GM18520 (cell line): ENCODE results near the gene EPHB6.

Experiments
- ATAC-seq: cut with Tn5 transposase; IDR thresholded peaks from one replicate; pipeline ENCODE4 v1.9.1; 2021; ENCODE audit not compliant: unreplicated experiment

Gene EPHB6

GRCh38 chr7:142876236-142876960 is 21.5 kb downstream of the EPHB6 start:
- no peak for ATAC-seq

GRCh38 chr7:142876991-142877910 is 22.4 kb downstream of the EPHB6 start:
- ATAC-seq: no peak

GRCh38 chr7:142878315-142878714 is 23.4 kb downstream of the EPHB6 start:
- ATAC-seq: no peak

- no peak for ATAC-seq
Measured at GRCh38 chr7:142879060-142879459, 24.2 kb downstream of the EPHB6 start.

GRCh38 chr7:142880876-142881505 is 26.1 kb downstream of the EPHB6 start:
- no peak for ATAC-seq

GRCh38 chr7:142881586-142882337 is 26.9 kb downstream of the EPHB6 start:
- ATAC-seq: no peak

- ATAC-seq: no peak
Measured at GRCh38 chr7:142882338-142882678, 27.4 kb downstream of the EPHB6 start.

- no peak for ATAC-seq
Measured at GRCh38 chr7:142883145-142883544, 28.3 kb downstream of the EPHB6 start.

GRCh38 chr7:142883571-142884285 is 28.9 kb downstream of the EPHB6 start:
- ATAC-seq: no peak

GRCh38 chr7:142884286-142884640 is 29.4 kb downstream of the EPHB6 start:
- ATAC-seq: no peak

- no peak for ATAC-seq
Measured at GRCh38 chr7:142885311-142886230, 30.7 kb downstream of the EPHB6 start, which contains the start of gene TRPV6. TSS of gene TRPV6 (minus strand) at chr7:142885745.

GRCh38 chr7:142886866-142887265 is 32.0 kb downstream of the EPHB6 start:
- no peak for ATAC-seq

- ATAC-seq: no peak
Measured at GRCh38 chr7:142887282-142888015, 32.6 kb downstream of the EPHB6 start.

GRCh38 chr7:142889816-142890215 is 34.9 kb downstream of the EPHB6 start:
- ATAC-seq: no peak

- no peak for ATAC-seq
Measured at GRCh38 chr7:142890874-142891485, 36.1 kb downstream of the EPHB6 start.

- no peak for ATAC-seq
Measured at GRCh38 chr7:142891490-142892082, 36.7 kb downstream of the EPHB6 start.

- no peak for ATAC-seq
Measured at GRCh38 chr7:142892951-142893350, 38.1 kb downstream of the EPHB6 start.
